H1 (cell line): Measurements from ENCODE around the gene STAG1. TPM values are rescaled to one million over a fixed set of nuclear protein-coding genes. Genes with fewer than 3 reads are reported as not detected.

ENCODE experiments used
- CTCF ChIA-PET: fragments of 300-600 bp; sonication (Branson Sonifier 250); formaldehyde crosslinking; loops from one replicate; lab custom pipeline; 2021; ENCODE audit not compliant: partially characterized antibody; lab: Charles Lee
- POLR2A ChIA-PET: fragments of 300-600 bp; sonication (Branson Sonifier 250); formaldehyde crosslinking; loops from one replicate; lab custom pipeline; 2021; ENCODE audit warnings: inconsistent platforms; ENCODE audit not compliant: partially characterized antibody; lab: Charles Lee
- DNase-seq, 2 experiments: peaks; one replicate each; pipeline versions ENCODE4 v3.0.0 to v3.0.0-alpha.2; 2010 to 2022; ENCODE audit warnings: low spot score in 2 of 2, low read depth in 1 of 2, mixed read lengths in 1 of 2
- FAIRE-seq: peaks from 2 replicates; lab custom pipeline; 2011; peaks lifted over from hg19 to GRCh38; lab: Jason Lieb, UNC
- H2AFZ ChIP-seq: 2 replicates; pipeline ENCODE4 v1.8.1; 2012; ENCODE audit warnings: low read length, inconsistent platforms
- H2AK5ac ChIP-seq: 2 replicates; pipeline ENCODE4 v1.6.1; 2013; ENCODE audit warnings: low read depth, low read length
- H2BK120ac ChIP-seq: replicated peaks from 2 replicates; pipeline ENCODE3; 2013; ENCODE audit warnings: low read depth, low read length, inconsistent platforms
- H2BK12ac ChIP-seq: 2 replicates; pipeline ENCODE4 v1.6.1; 2013; ENCODE audit warnings: low read depth, low read length
- H2BK15ac ChIP-seq: 2 replicates; pipeline ENCODE4 v1.6.1; 2013; ENCODE audit warnings: low read length
- H2BK20ac ChIP-seq: 2 replicates; pipeline ENCODE4 v1.6.1; 2013; ENCODE audit warnings: low read length
- H2BK5ac ChIP-seq: 2 replicates; pipeline ENCODE4 v1.6.1; 2013; ENCODE audit warnings: low read depth, low read length
- H3K14ac ChIP-seq: 2 replicates; pipeline ENCODE4 v1.6.1; 2013; ENCODE audit warnings: inconsistent platforms; ENCODE audit not compliant: insufficient read length
- H3K18ac ChIP-seq: 2 replicates; pipeline ENCODE4 v1.6.1; 2013; ENCODE audit warnings: low read length; ENCODE audit errors: extremely low read depth
- H3K23ac ChIP-seq: 2 replicates; pipeline ENCODE4 v1.6.1; 2013; ENCODE audit warnings: inconsistent platforms; ENCODE audit not compliant: insufficient read length
- H3K23me2 ChIP-seq: 2 replicates; pipeline ENCODE4 v1.6.1; 2013; ENCODE audit warnings: low read depth, low read length
- H3K27ac ChIP-seq: 2 replicates; pipeline ENCODE4 v1.6.1; 2011; ENCODE audit warnings: low read depth, low read length, inconsistent platforms
- H3K27me3 ChIP-seq, 4 experiments: replicated peaks in 1 of 4; 1 replicate in 1 of 4; 2 replicates in 3 of 4; pipeline versions ENCODE4 v1.6.1 to v1.8.1; 2011 to 2013; ENCODE audit warnings: low read length in 3 of 4, mild to moderate bottlenecking in 3 of 4, inconsistent platforms in 2 of 4, mixed read lengths in 2 of 4, moderate library complexity in 1 of 4; ENCODE audit not compliant: control insufficient read depth in 3 of 4, insufficient read depth in 3 of 4; ENCODE audit errors: extremely low read depth in 1 of 4
- H3K36me3 ChIP-seq, 4 experiments: 2 replicates each; pipeline versions ENCODE4 v1.6.1 to v1.8.1; 2011 to 2013; ENCODE audit warnings: mild to moderate bottlenecking in 4 of 4, low read length in 3 of 4, moderate library complexity in 2 of 4, control low read depth in 1 of 4, inconsistent platforms in 1 of 4; ENCODE audit not compliant: insufficient read depth in 4 of 4, control insufficient read depth in 2 of 4
- H3K4ac ChIP-seq: replicated peaks from 2 replicates; pipeline ENCODE3; 2013; ENCODE audit warnings: low read length, low read depth, mixed read lengths, inconsistent platforms; ENCODE audit not compliant: insufficient read length
- H3K4me1 ChIP-seq, 4 experiments: replicated peaks in 1 of 4; 1 replicate in 1 of 4; 2 replicates in 3 of 4; pipeline versions ENCODE4 v1.6.1 to v1.8.1; 2011 to 2013; ENCODE audit warnings: low read length in 3 of 4, inconsistent platforms in 2 of 4, mixed read lengths in 1 of 4; ENCODE audit not compliant: insufficient read depth in 4 of 4, control insufficient read depth in 3 of 4
- H3K4me2 ChIP-seq, 2 experiments: 2 replicates each; pipeline versions ENCODE4 v1.6.1 to v1.8.1; 2011 to 2013; ENCODE audit warnings: low read depth in 2 of 2, low read length in 2 of 2, control low read depth in 1 of 2, inconsistent platforms in 1 of 2, mild to moderate bottlenecking in 1 of 2; ENCODE audit not compliant: insufficient read depth in 1 of 2
- H3K4me3 ChIP-seq, 4 experiments: fragments of 200-600, 300-600 bp in 1 of 4; sonication (generic), shearing (Covaris generic), sonication (Bioruptor Twin) in 1 of 4; 2 replicates each; pipeline versions ENCODE4 v1.5.1 to v1.8.1; 2011 to 2016; ENCODE audit warnings: low read length in 4 of 4, low read depth in 3 of 4, control low read depth in 2 of 4, inconsistent platforms in 2 of 4, mild to moderate bottlenecking in 2 of 4, mixed read lengths in 1 of 4, moderate library complexity in 1 of 4; ENCODE audit not compliant: insufficient read depth in 2 of 4; ENCODE audit errors: extremely low read depth in 1 of 4
- H3K56ac ChIP-seq: replicated peaks from 2 replicates; pipeline ENCODE3; 2013; ENCODE audit warnings: low read depth, mild to moderate bottlenecking, mixed read lengths, low read length, inconsistent platforms; ENCODE audit not compliant: insufficient read length
- H3K79me1 ChIP-seq: 2 replicates; pipeline ENCODE4 v1.6.1; 2013; ENCODE audit warnings: low read depth, low read length, control low read depth
- H3K79me2 ChIP-seq, 2 experiments: 2 replicates each; pipeline versions ENCODE4 v1.6.1 to v1.8.1; 2012 to 2013; ENCODE audit warnings: low read length in 2 of 2, mild to moderate bottlenecking in 2 of 2, inconsistent platforms in 1 of 2; ENCODE audit not compliant: insufficient read depth in 2 of 2, control insufficient read depth in 1 of 2
- H3K9ac ChIP-seq, 4 experiments: replicated peaks in 1 of 4; 1 replicate in 1 of 4; 2 replicates in 3 of 4; pipeline versions ENCODE4 v1.6.1 to v1.8.1; 2011 to 2013; ENCODE audit warnings: low read depth in 3 of 4, low read length in 3 of 4, control low read depth in 2 of 4, mild to moderate bottlenecking in 2 of 4, moderate library complexity in 2 of 4, inconsistent platforms in 1 of 4; ENCODE audit errors: extremely low read depth in 1 of 4
- H3K9me3 ChIP-seq, 2 experiments: 2 replicates each; pipeline versions ENCODE4 v1.6.1 to v1.8.1; 2012 to 2013; ENCODE audit warnings: mild to moderate bottlenecking in 2 of 2, moderate library complexity in 2 of 2, control low read depth in 1 of 2, inconsistent platforms in 1 of 2, low read depth in 1 of 2, low read length in 1 of 2, mixed read lengths in 1 of 2; ENCODE audit not compliant: insufficient read depth in 2 of 2
- H4K20me1 ChIP-seq, 2 experiments: replicated peaks in 1 of 2; 2 replicates each; pipeline versions ENCODE3 to v1.8.1; 2011 to 2013; ENCODE audit warnings: inconsistent platforms in 2 of 2, low read length in 2 of 2, mild to moderate bottlenecking in 1 of 2; ENCODE audit not compliant: insufficient read depth in 2 of 2, control insufficient read depth in 1 of 2
- H4K5ac ChIP-seq: 2 replicates; pipeline ENCODE4 v1.6.1; 2013; ENCODE audit warnings: low read length, low read depth, mixed read lengths, inconsistent platforms; ENCODE audit not compliant: insufficient read length
- H4K8ac ChIP-seq: 2 replicates; pipeline ENCODE4 v1.8.0; 2013; ENCODE audit warnings: mild to moderate bottlenecking, moderate library complexity, low read length, inconsistent platforms; ENCODE audit not compliant: insufficient read depth; ENCODE audit errors: extremely low read depth
- H4K91ac ChIP-seq: replicated peaks from 2 replicates; pipeline ENCODE3; 2013; ENCODE audit warnings: low read length, mixed read lengths, inconsistent platforms; ENCODE audit not compliant: insufficient read length
- BACH1 ChIP-seq: IDR thresholded peaks from 2 replicates; pipeline ENCODE4 v1.6.1; 2012; ENCODE audit warnings: low read length, improper control_type of control experiment
- CBX5 ChIP-seq: fragments of 300-800, 300-1000 bp; sonication (generic); IDR thresholded peaks from 2 replicates; pipeline ENCODE4 v1.7.1; 2016; ENCODE audit warnings: antibody characterized with exemption, low read length, low read depth
- EP300 ChIP-seq, 2 experiments: IDR thresholded peaks; 1 replicate in 1 of 2; 2 replicates in 1 of 2; pipeline ENCODE4 v1.6.1; 2011 to 2012; ENCODE audit warnings: low read depth in 2 of 2, low read length in 2 of 2, mild to moderate bottlenecking in 2 of 2, borderline replicate concordance in 1 of 2, inconsistent platforms in 1 of 2, moderate library complexity in 1 of 2
- HDAC6 ChIP-seq: IDR thresholded peaks from one replicate; pipeline ENCODE4 v1.7.1; 2012; ENCODE audit warnings: low read depth, mild to moderate bottlenecking, inconsistent platforms, low read length, moderate library complexity
- KDM1A ChIP-seq: fragments of 200-600, 300-600 bp; sonication (generic); IDR thresholded peaks from 2 replicates; pipeline ENCODE4 v1.7.1; 2016; ENCODE audit warnings: mild to moderate bottlenecking, low read length, borderline replicate concordance
- SIRT6 ChIP-seq: IDR thresholded peaks from one replicate; pipeline ENCODE4 v1.7.1; 2012; ENCODE audit warnings: low read length, inconsistent platforms
- WGBS, 2 experiments: shearing (Covaris generic) in 1 of 2; methylation state at CpG; one replicate each; pipeline versions ENCODE4 v1.1.6 to v1.1.7; 2013 to 2015; ENCODE audit warnings: low lambda C conversion rate in 2 of 2, mixed read lengths in 2 of 2, inconsistent platforms in 1 of 2, low coverage in 1 of 2, missing lambda C conversion rate in 1 of 2; ENCODE audit not compliant: insufficient replicate concordance in 2 of 2, insufficient coverage in 1 of 2, insufficient read length in 1 of 2; ENCODE audit errors: extremely low coverage in 1 of 2, missing lambda C conversion rate in 1 of 2; 5-methylcytosine and 5-hydroxymethylcytosine counted together
- polyA plus RNA-seq, 7 experiments: library from polyadenylated mRNA; depleted of rRNA in 3 of 7; stranded (reverse) in 5 of 7; unstranded in 2 of 7; fragments of >200 nt in 5 of 7; fragments of 200-250 nt in 2 of 7; gene quantifications; 1 replicate in 5 of 7; 2 replicates in 1 of 7; 4 replicates in 1 of 7; pipeline versions ENCODE4 v1.2.1 to v1.2.3, GENCODE V29; 2011 to 2013; ENCODE audit warnings: missing spikeins in 2 of 7, mixed read lengths in 2 of 7
- total RNA-seq: library from RNA; stranded (reverse); fragmentation: NEBNext Ultra II Directional; extraction: Animal tissue kit (Norgen Biotek cat#: 25700); gene quantifications from 2 replicates; pipeline ENCODE4 v1.2.1, GENCODE V29; 2021
- TF ChIP-seq, protein P1 (sequence below), 3 experiments: IDR thresholded peaks; 1 replicate in 2 of 3; 2 replicates in 1 of 3; pipeline versions ENCODE4 v1.5.1 to v1.6.1; 2011; ENCODE audit warnings: low read length in 3 of 3, mild to moderate bottlenecking in 3 of 3, inconsistent platforms in 2 of 3, low read depth in 1 of 3, moderate library complexity in 1 of 3; ENCODE audit not compliant: insufficient read depth in 1 of 3; ENCODE audit errors: control extremely low read depth in 1 of 3

Gene STAG1
- total and polyA plus RNA-seq, 2 of the 8 experiments (the other 6 are each of a cell fraction or from before 2014, with no cell fraction given), result 4.6 to 23.4 TPM

GRCh38 chr3:136752422-136753325 is 496 bp upstream of the STAG1 start:
- peak overlapping the region; percentile 78 to 90 (median 82) for H3K4me3 ChIP-seq
- H3K18ac ChIP-seq, result peak overlapping the region; percentile 88
- no peak overlapping the region for H2AK5ac ChIP-seq
- H2AFZ ChIP-seq, result peak overlapping the region; percentile 60
- H3K79me1 ChIP-seq, result no peaks in the 10 kb centered on the region
- H3K36me3 ChIP-seq, result no peaks in the 10 kb centered on the region
- no peak for FAIRE-seq
- H3K4me1 ChIP-seq, result peaks cover 3 to 16% (median 7%) of the 10 kb centered on the region in 4 experiments; a peak in 5 of 7 replicates
- ChIA-PET POLR2A (interaction anchor here (0.6 to 2.1 kb wide), 48 partner anchors 9 to 681 kb away, joined by 3 to 39 read pairs (median 4); partner anchors contain the start of genes IL20RB, MSL2 and NCK1), CTCF (interaction anchor here (0.5 to 2.0 kb wide), 59 partner anchors 10 to 447 kb away, joined by 3 to 22 read pairs (median 3); partner anchors contain the start of gene NCK1)
- peak; percentile 95 to 99 for DNase-seq
- peaks cover 10 to 34% of the 10 kb centered on the region in 2 experiments for H3K79me2 ChIP-seq
- peak overlapping the region; percentile 92 to 95 (median 94) for H3K9ac ChIP-seq
- H3K27ac ChIP-seq, result peak overlapping the region; percentile 96
- H3K23ac ChIP-seq, result no peak overlapping the region
- no peaks in the 10 kb centered on the region for H3K9me3 ChIP-seq
- peak overlapping the region; percentile 97; the same call in 1 of the 2 replicates for H4K8ac ChIP-seq
- no peak overlapping the region for H2BK15ac ChIP-seq
- peak overlapping the region; percentile 37 for H4K91ac ChIP-seq
- peak overlapping the region; percentile 80 for H2BK5ac ChIP-seq
- peak overlapping the region; percentile 87 for H4K5ac ChIP-seq
- H2BK20ac ChIP-seq, result no peak overlapping the region
- H3K4ac ChIP-seq, result peak overlapping the region; percentile 9
- peak overlapping the region; percentile 81 to 84 for H3K4me2 ChIP-seq
- H2BK120ac ChIP-seq, result no peak overlapping the region
- peaks cover 8% of the 10 kb centered on the region for H3K23me2 ChIP-seq
- no peak overlapping the region for H3K14ac ChIP-seq
- H3K27me3 ChIP-seq, result no peaks in the 10 kb centered on the region
- peak overlapping the region; percentile 63 for H3K56ac ChIP-seq
- H4K20me1 ChIP-seq, result no peaks in the 10 kb centered on the region
- 2% methylated on average over 60 of the region's 73 CpGs; no CpG with 5 or more reads in 1 of the 2 experiments for WGBS, 2 experiments
- H2BK12ac ChIP-seq, result peak overlapping the region; percentile 13
- no peak for TF ChIP-seq KDM1A
- TF ChIP-seq, protein P1, sequence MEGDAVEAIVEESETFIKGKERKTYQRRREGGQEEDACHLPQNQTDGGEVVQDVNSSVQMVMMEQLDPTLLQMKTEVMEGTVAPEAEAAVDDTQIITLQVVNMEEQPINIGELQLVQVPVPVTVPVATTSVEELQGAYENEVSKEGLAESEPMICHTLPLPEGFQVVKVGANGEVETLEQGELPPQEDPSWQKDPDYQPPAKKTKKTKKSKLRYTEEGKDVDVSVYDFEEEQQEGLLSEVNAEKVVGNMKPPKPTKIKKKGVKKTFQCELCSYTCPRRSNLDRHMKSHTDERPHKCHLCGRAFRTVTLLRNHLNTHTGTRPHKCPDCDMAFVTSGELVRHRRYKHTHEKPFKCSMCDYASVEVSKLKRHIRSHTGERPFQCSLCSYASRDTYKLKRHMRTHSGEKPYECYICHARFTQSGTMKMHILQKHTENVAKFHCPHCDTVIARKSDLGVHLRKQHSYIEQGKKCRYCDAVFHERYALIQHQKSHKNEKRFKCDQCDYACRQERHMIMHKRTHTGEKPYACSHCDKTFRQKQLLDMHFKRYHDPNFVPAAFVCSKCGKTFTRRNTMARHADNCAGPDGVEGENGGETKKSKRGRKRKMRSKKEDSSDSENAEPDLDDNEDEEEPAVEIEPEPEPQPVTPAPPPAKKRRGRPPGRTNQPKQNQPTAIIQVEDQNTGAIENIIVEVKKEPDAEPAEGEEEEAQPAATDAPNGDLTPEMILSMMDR (IDR thresholded peaks at IDR 0.05; ENCODE audit: control extremely low read depth in 1 of 3, insufficient read depth in 1 of 3, low read depth in 1 of 3, low read length in 3 of 3), result no peak
- TF ChIP-seq BACH1, result peak; percentile 98
- TF ChIP-seq HDAC6, result no peak
- TF ChIP-seq SIRT6, result no peak
- peak in 1 of 2 experiments; percentile 93; a peak in 1 of 3 replicates for TF ChIP-seq EP300 (IDR thresholded peaks at IDR 0.05; ENCODE audit: borderline replicate concordance in 1 of 2, low read depth in 2 of 2, low read length in 2 of 2)
- no peak for TF ChIP-seq CBX5
